ENCODE measurements around the gene LYPD6B.

Gene LYPD6B

GRCh38 chr2:149155988-149156387, 117.5 kb downstream of the LYPD6B start:
- no peak overlapping the region for H3K4me3 ChIP-seq (ENCODE audit: low read length)
- no peak for DNase-seq (ENCODE audit: low read depth)
- no peak for TF ChIP-seq CTCF (conservative IDR thresholded peaks at IDR 0.05; ENCODE audit: low read depth, low read length)

GRCh38 chr2:149156971-149157740, 118.7 kb downstream of the LYPD6B start:
- H3K4me3 ChIP-seq (ENCODE audit: low read length): no peak overlapping the region
- DNase-seq (ENCODE audit: low read depth): no peak
- no peak for TF ChIP-seq CTCF (conservative IDR thresholded peaks at IDR 0.05; ENCODE audit: low read depth, low read length)

- no peak for TF ChIP-seq CTCF (conservative IDR thresholded peaks at IDR 0.05; ENCODE audit: low read depth, low read length)
- DNase-seq (ENCODE audit: low read depth): no peak
- H3K4me3 ChIP-seq (ENCODE audit: low read length): no peak overlapping the region
These were observed 120.5 kb downstream of the LYPD6B start for GRCh38 chr2:149158957-149159356.

GRCh38 chr2:149160195-149160594, 121.7 kb downstream of the LYPD6B start:
- DNase-seq (ENCODE audit: low read depth): no peak
- TF ChIP-seq CTCF (conservative IDR thresholded peaks at IDR 0.05; ENCODE audit: low read depth, low read length): no peak
- H3K4me3 ChIP-seq (ENCODE audit: low read length): no peak overlapping the region

- no peak for TF ChIP-seq CTCF (conservative IDR thresholded peaks at IDR 0.05; ENCODE audit: low read depth, low read length)
- no peak for DNase-seq (ENCODE audit: low read depth)
- no peak overlapping the region for H3K4me3 ChIP-seq (ENCODE audit: low read length)
These were observed 122.3 kb downstream of the LYPD6B start for GRCh38 chr2:149160701-149161217.

- TF ChIP-seq CTCF (conservative IDR thresholded peaks at IDR 0.05; ENCODE audit: low read depth, low read length): no peak
- H3K4me3 ChIP-seq (ENCODE audit: low read length): no peak overlapping the region
- DNase-seq (ENCODE audit: low read depth): no peak
These were observed 123.2 kb downstream of the LYPD6B start for GRCh38 chr2:149161481-149162225.
